Measurements from ENCODE around the gene BPIFB6. TPM values are rescaled to one million over a fixed set of nuclear protein-coding genes. Genes with fewer than 3 reads are reported as not detected.

Gene BPIFB6
- total and polyA plus RNA-seq, 2 donors from 2014 or later: not detected

DNA sequence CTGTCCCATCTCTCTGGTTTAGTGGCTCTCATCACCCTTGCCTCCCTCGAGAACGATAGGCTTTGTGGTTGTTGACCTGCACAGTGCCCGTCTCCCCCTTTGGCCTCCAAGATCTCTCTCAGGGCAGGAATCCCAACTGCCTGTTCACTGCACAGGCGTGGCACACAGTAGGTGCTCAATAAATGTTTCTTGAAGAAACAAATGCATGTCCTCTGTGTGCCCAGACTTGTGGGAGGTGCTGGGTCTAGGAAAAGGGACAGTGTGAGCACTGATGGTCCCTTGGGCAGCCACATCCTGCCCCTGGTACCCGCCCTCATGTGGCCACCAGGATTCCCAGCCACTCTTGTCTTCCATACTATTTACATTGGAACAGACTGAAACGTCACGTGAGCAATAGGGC is 2.6 kb upstream of the BPIFB6 start:
- H3K36me3 ChIP-seq (ENCODE audit: control insufficient read depth in 2 of 3, insufficient read depth in 3 of 3, low read length in 3 of 3): no peaks in the 10 kb centered on the region
- TF ChIP-seq, protein P1, sequence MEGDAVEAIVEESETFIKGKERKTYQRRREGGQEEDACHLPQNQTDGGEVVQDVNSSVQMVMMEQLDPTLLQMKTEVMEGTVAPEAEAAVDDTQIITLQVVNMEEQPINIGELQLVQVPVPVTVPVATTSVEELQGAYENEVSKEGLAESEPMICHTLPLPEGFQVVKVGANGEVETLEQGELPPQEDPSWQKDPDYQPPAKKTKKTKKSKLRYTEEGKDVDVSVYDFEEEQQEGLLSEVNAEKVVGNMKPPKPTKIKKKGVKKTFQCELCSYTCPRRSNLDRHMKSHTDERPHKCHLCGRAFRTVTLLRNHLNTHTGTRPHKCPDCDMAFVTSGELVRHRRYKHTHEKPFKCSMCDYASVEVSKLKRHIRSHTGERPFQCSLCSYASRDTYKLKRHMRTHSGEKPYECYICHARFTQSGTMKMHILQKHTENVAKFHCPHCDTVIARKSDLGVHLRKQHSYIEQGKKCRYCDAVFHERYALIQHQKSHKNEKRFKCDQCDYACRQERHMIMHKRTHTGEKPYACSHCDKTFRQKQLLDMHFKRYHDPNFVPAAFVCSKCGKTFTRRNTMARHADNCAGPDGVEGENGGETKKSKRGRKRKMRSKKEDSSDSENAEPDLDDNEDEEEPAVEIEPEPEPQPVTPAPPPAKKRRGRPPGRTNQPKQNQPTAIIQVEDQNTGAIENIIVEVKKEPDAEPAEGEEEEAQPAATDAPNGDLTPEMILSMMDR (IDR thresholded peaks at IDR 0.05; ENCODE audit: borderline replicate concordance, extremely low read depth, insufficient read depth): no peak
- no peak for FAIRE-seq
- no peak overlapping the region for H3K9ac ChIP-seq (ENCODE audit: low read length in 3 of 3)
- no peaks in the 10 kb centered on the region for H3K4me1 ChIP-seq (ENCODE audit: control insufficient read depth in 2 of 3, insufficient read depth in 2 of 3, low read depth in 1 of 3, low read length in 3 of 3)
- intact Hi-C loops (cut with DNase I): no loop called here
- H3K27ac ChIP-seq (ENCODE audit: low read depth in 2 of 2, low read length in 2 of 2): no peak overlapping the region
- H3K9me3 ChIP-seq (ENCODE audit: control insufficient read depth in 2 of 3, insufficient read depth in 1 of 3, low read length in 3 of 3): no peaks in the 10 kb centered on the region
- H3K27me3 ChIP-seq (ENCODE audit: control insufficient read depth, insufficient read depth, low read length): no peaks in the 10 kb centered on the region
- no peak overlapping the region for H3K4me3 ChIP-seq (ENCODE audit: low read length in 3 of 3)
- no peak for DNase-seq

DNA sequence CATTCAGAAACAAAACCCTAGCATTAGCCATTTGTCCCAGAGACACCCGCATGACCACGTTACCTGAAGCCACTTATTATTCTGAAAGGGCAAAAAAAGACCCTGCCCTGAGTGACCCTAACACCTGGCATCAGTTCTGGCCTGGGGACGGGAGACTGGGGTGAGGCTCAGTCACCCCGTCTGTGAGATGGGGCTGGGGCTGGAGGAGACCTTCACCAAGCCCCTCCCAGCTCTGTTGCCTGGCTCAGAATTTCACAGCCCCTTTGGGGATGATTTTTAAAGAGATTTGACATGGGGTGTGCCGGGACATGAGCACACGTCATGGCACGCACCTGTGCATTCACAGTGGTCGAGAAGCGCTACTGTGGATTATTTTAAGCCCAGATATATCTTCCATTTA is 1.4 kb upstream of the BPIFB6 start:
- H3K27ac ChIP-seq (ENCODE audit: low read depth in 2 of 2, low read length in 2 of 2): no peak overlapping the region
- no peak overlapping the region for H3K9ac ChIP-seq (ENCODE audit: low read length in 3 of 3)
- DNase-seq (no peak), FAIRE-seq (no peak)
- TF ChIP-seq, protein P1 (IDR thresholded peaks at IDR 0.05; ENCODE audit: borderline replicate concordance, extremely low read depth, insufficient read depth): no peak
- no peak overlapping the region for H3K4me3 ChIP-seq (ENCODE audit: low read length in 3 of 3)
- no peaks in the 10 kb centered on the region for H3K27me3 ChIP-seq (ENCODE audit: control insufficient read depth, insufficient read depth, low read length)
- H3K36me3 ChIP-seq (ENCODE audit: control insufficient read depth in 2 of 3, insufficient read depth in 3 of 3, low read length in 3 of 3): no peaks in the 10 kb centered on the region
- intact Hi-C loops (cut with DNase I): no loop called here
- H3K9me3 ChIP-seq (ENCODE audit: control insufficient read depth in 2 of 3, insufficient read depth in 1 of 3, low read length in 3 of 3): no peaks in the 10 kb centered on the region
- no peaks in the 10 kb centered on the region for H3K4me1 ChIP-seq (ENCODE audit: control insufficient read depth in 2 of 3, insufficient read depth in 2 of 3, low read depth in 1 of 3, low read length in 3 of 3)

DNA sequence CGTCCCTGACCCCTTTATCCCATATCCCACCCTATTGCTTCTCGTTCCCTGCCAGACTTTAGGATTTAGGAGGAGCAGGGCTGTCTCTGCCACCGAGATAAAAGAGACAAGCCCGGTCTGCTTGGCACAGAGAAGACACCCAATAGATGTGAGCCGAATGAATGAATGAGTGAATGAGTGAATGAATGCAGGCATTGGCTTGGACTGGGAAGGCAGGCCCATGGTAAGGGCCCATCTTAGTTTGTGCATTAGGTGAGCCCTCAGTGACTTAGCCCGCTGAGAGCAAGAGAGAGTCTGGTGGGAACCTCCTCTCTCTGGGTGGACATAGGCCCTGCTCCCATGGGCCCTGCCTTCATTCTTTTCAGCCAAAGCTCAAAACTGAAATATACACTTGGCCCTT is 879 bp upstream of the BPIFB6 start:
- H3K9ac ChIP-seq (ENCODE audit: low read length in 3 of 3): no peak overlapping the region
- intact Hi-C loops (cut with DNase I): no loop called here
- no peak overlapping the region for H3K27ac ChIP-seq (ENCODE audit: low read depth in 2 of 2, low read length in 2 of 2)
- TF ChIP-seq, protein P1 (IDR thresholded peaks at IDR 0.05; ENCODE audit: borderline replicate concordance, extremely low read depth, insufficient read depth): no peak
- DNase-seq: no peak
- H3K4me1 ChIP-seq (ENCODE audit: control insufficient read depth in 2 of 3, insufficient read depth in 2 of 3, low read depth in 1 of 3, low read length in 3 of 3): no peaks in the 10 kb centered on the region
- H3K4me3 ChIP-seq (ENCODE audit: low read length in 3 of 3): no peak overlapping the region
- H3K36me3 ChIP-seq (ENCODE audit: control insufficient read depth in 2 of 3, insufficient read depth in 3 of 3, low read length in 3 of 3): no peaks in the 10 kb centered on the region
- FAIRE-seq: no peak
- no peaks in the 10 kb centered on the region for H3K27me3 ChIP-seq (ENCODE audit: control insufficient read depth, insufficient read depth, low read length)
- H3K9me3 ChIP-seq (ENCODE audit: control insufficient read depth in 2 of 3, insufficient read depth in 1 of 3, low read length in 3 of 3): no peaks in the 10 kb centered on the region

DNA sequence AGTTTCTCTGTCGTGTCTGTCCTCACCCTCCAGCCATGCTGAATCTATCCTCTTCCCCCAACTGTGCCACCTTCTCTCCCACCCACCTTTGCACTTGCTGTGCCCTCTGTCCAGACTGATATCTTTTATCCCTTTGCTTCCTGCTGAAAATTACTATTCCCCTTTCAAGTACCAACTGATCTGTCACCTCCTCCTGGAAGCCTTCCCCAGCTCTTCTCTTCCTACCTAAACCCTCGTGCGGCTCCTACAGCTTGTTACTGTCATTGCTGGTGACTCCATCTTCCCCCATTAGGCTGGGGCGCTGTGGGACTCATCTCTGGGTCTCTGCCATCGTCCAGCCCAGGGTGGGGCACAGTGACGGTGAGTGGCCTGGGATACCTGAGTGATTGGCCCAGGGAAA is 1.1 kb downstream of the BPIFB6 start:
- H3K36me3 ChIP-seq (ENCODE audit: control insufficient read depth in 2 of 3, insufficient read depth in 3 of 3, low read length in 3 of 3): no peaks in the 10 kb centered on the region
- no peak for DNase-seq
- no peak overlapping the region for H3K9ac ChIP-seq (ENCODE audit: low read length in 3 of 3)
- intact Hi-C loops (cut with DNase I): no loop called here
- TF ChIP-seq, protein P1 (IDR thresholded peaks at IDR 0.05; ENCODE audit: borderline replicate concordance, extremely low read depth, insufficient read depth): no peak
- FAIRE-seq: no peak
- H3K27ac ChIP-seq (ENCODE audit: low read depth in 2 of 2, low read length in 2 of 2): no peak overlapping the region
- H3K27me3 ChIP-seq (ENCODE audit: control insufficient read depth, insufficient read depth, low read length): no peaks in the 10 kb centered on the region
- H3K4me3 ChIP-seq (ENCODE audit: low read length in 3 of 3): no peak overlapping the region
- H3K4me1 ChIP-seq (ENCODE audit: control insufficient read depth in 2 of 3, insufficient read depth in 2 of 3, low read depth in 1 of 3, low read length in 3 of 3): no peaks in the 10 kb centered on the region
- H3K9me3 ChIP-seq (ENCODE audit: control insufficient read depth in 2 of 3, insufficient read depth in 1 of 3, low read length in 3 of 3): no peaks in the 10 kb centered on the region
